K562 (cell line): ENCODE data around the gene EIF1. TPM values are rescaled to one million over a fixed set of nuclear protein-coding genes. Genes with fewer than 3 reads are reported as not detected.

Experiments used
- CBX1 ChIP-seq: sonication (generic); IDR thresholded peaks from 2 replicates; pipeline ENCODE4 v1.6.1; 2016; ENCODE audit warnings: antibody characterized with exemption, low read depth, mild to moderate bottlenecking
- CHD2 ChIP-seq: IDR thresholded peaks from 2 replicates; pipeline ENCODE4 v1.6.1; 2011; ENCODE audit warnings: low read depth, low read length
- CREB5 ChIP-seq: fragments of 250-450 bp; sonication (Bioruptor Pico); IDR thresholded peaks from 2 replicates; pipeline ENCODE4 v1.5.0; 2020; ENCODE audit warnings: mild to moderate bottlenecking
- MAFK ChIP-seq: IDR thresholded peaks from 2 replicates; pipeline ENCODE4 v1.6.1; 2011; ENCODE audit warnings: low read length, improper control_type of control experiment
- POLR2A ChIP-seq: fragments of 450-650 bp; conservative IDR thresholded peaks from 2 replicates; pipeline ENCODE4 v1.6.1; 2016
- POLR2AphosphoS2 ChIP-seq: IDR thresholded peaks from 2 replicates; pipeline ENCODE4 v1.6.1; 2012; ENCODE audit warnings: low read length, improper control_type of control experiment
- PREB ChIP-seq: sonication (generic); formaldehyde crosslinking; IDR thresholded peaks from 2 replicates; pipeline ENCODE4 v1.8.1; 2023; ENCODE audit warnings: mild to moderate bottlenecking, missing genetic modification reagents
- THRAP3 ChIP-seq: fragments of 450-650 bp; IDR thresholded peaks from 2 replicates; pipeline ENCODE4 v1.6.1; 2016; ENCODE audit warnings: mild to moderate bottlenecking, inconsistent platforms, borderline replicate concordance
- ZBTB26 ChIP-seq: fragments of 450-650 bp; formaldehyde crosslinking; IDR thresholded peaks from 2 replicates; pipeline ENCODE4 v1.4.0; 2022; ENCODE audit warnings: missing genetic modification characterization
- ZNF3 ChIP-seq: fragments of 250-450 bp; sonication (Bioruptor Pico); IDR thresholded peaks from 2 replicates; pipeline ENCODE4 v1.5.0; 2021; ENCODE audit warnings: mild to moderate bottlenecking, moderate library complexity
- ZNF41 ChIP-seq: fragments of 250-450 bp; sonication (Bioruptor Pico); conservative IDR thresholded peaks from 2 replicates; pipeline ENCODE4 v1.4.0; 2020; ENCODE audit warnings: mild to moderate bottlenecking
- ZNF830 ChIP-seq: fragments of 250-450 bp; sonication (Bioruptor Pico); IDR thresholded peaks from 2 replicates; pipeline ENCODE4 v1.5.0; 2021; ENCODE audit warnings: mild to moderate bottlenecking
- polyA plus RNA-seq, 8 experiments: library from polyadenylated mRNA; depleted of rRNA in 4 of 8; stranded (reverse) in 5 of 8; unstranded in 3 of 8; fragments of >200 nt; fragmentation: Nextera tagmentation in 2 of 8; fragmentation: Illumina TruSeq in 1 of 8; extraction: Ambion mirVana in 2 of 8; extraction: Trizol in 1 of 8; gene quantifications; 2 replicates each; pipeline versions ENCODE4 v1.2.1 to v1.2.3, GENCODE V29; 2011 to 2014; ENCODE audit warnings: inconsistent platforms in 1 of 8, missing spikeins in 1 of 8
- total RNA-seq, 7 experiments: library from RNA; depleted of rRNA in 6 of 7; stranded (reverse); fragments of >200 nt in 6 of 7; fragmentation: Illumina TruSeq in 2 of 7; extraction: Trizol in 2 of 7; gene quantifications; 2 replicates each; pipeline versions ENCODE4 v1.2.1 to v1.2.3, GENCODE V29; 2011 to 2021; ENCODE audit warnings: low replicate concordance in 1 of 7

The EIF1 gene
- total and polyA plus RNA-seq, 9 of the 15 experiments (the other 6 are each of a cell fraction or from before 2014, with no cell fraction given), result 67.0 to 1,204 (median 320) TPM

GRCh38 chr17:41692722-41693521, 4.2 kb downstream of the EIF1 start (continued):
- TF ChIP-seq THRAP3 (peak; percentile 81; the same call in 1 of the 2 replicates), CREB5 (CRISPR knock-in tag) (0 out of 2 replicates have a peak, but pooled peaks have one; percentile 9), ZNF3 (peak; percentile 53; the same call in 1 of the 2 replicates), POLR2AphosphoS2 (peak; percentile 33), PREB (CRISPR knock-in tag) (0 out of 2 replicates have a peak, but pooled peaks have one; percentile 40), ZBTB26 (CRISPR knock-in tag) (0 out of 2 replicates have a peak, but pooled peaks have one; percentile 11), MAFK (no peak), ZNF830 (peak; percentile 74; the same call in 1 of the 2 replicates), ZNF41 (no peak), CHD2 (0 out of 2 replicates have a peak, but pooled peaks have one; percentile 17), CBX1 (0 out of 2 replicates have a peak, but pooled peaks have one; percentile 43), POLR2A (peak; percentile 29)
